Activated B cell treated with CpG ODN at 0.5 μM for 24 hours (primary cell): Measurements from ENCODE around the gene FEV. TPM values are rescaled to one million over a fixed set of nuclear protein-coding genes. Genes with fewer than 3 reads are reported as not detected.

Source experiments
- ATAC-seq: fragments of 200-7000 bp; cut with Tn5 transposase; one replicate; pipeline ENCODE4 v1.10.0; 2021; ENCODE audit warnings: low read depth, mild to moderate bottlenecking, moderate library complexity
- CTCF ChIA-PET: fragments of 350-600 bp; sonication (Branson Sonifier 250); formaldehyde crosslinking; loops from one replicate; lab custom pipeline; 2021; ENCODE audit warnings: antibody characterized with exemption; lab: Charles Lee
- POLR2A ChIA-PET: fragments of 350-600 bp; sonication (Branson Sonifier 250); formaldehyde crosslinking; loops from one replicate; lab custom pipeline; 2021; ENCODE audit warnings: antibody characterized with exemption; lab: Charles Lee
- DNase-seq: peaks from one replicate; pipeline ENCODE4 v3.0.0; 2022
- H3K27ac Mint-ChIP-seq: one replicate; pipeline ENCODE4 v1.8.0; 2020; ENCODE audit warnings: mixed read lengths
- H3K27me3 Mint-ChIP-seq: one replicate; pipeline ENCODE4 v1.8.0; 2021; ENCODE audit warnings: mixed read lengths
- H3K36me3 Mint-ChIP-seq: one replicate; pipeline ENCODE4 v1.8.0; 2021; ENCODE audit warnings: low read depth, mixed read lengths
- H3K4me1 Mint-ChIP-seq: one replicate; pipeline ENCODE4 v1.8.0; 2021; ENCODE audit warnings: mixed read lengths
- H3K4me3 Mint-ChIP-seq: one replicate; pipeline ENCODE4 v1.8.0; 2020; ENCODE audit warnings: mild to moderate bottlenecking, mixed read lengths
- H3K9me3 Mint-ChIP-seq: one replicate; pipeline ENCODE4 v1.8.0; 2020; ENCODE audit warnings: mixed read lengths
- intact Hi-C: fragments of 100-400 bp; cut with micrococcal nuclease; formaldehyde crosslinking; loops from one replicate; pipeline ENCODE4 v1.15.1; 2024
- total RNA-seq: library from RNA; stranded (reverse); gene quantifications from 2 replicates; pipeline ENCODE4 v1.2.3, GENCODE V29; 2022
- TF ChIP-seq, protein P1 (sequence below): fragments of 200-600 bp; IDR thresholded peaks from one replicate; pipeline ENCODE4 v1.8.0; 2022; ENCODE audit warnings: antibody characterized with exemption, mild to moderate bottlenecking

The FEV gene
- total RNA-seq, 1 donor from 2014 or later = not detected

DNA sequence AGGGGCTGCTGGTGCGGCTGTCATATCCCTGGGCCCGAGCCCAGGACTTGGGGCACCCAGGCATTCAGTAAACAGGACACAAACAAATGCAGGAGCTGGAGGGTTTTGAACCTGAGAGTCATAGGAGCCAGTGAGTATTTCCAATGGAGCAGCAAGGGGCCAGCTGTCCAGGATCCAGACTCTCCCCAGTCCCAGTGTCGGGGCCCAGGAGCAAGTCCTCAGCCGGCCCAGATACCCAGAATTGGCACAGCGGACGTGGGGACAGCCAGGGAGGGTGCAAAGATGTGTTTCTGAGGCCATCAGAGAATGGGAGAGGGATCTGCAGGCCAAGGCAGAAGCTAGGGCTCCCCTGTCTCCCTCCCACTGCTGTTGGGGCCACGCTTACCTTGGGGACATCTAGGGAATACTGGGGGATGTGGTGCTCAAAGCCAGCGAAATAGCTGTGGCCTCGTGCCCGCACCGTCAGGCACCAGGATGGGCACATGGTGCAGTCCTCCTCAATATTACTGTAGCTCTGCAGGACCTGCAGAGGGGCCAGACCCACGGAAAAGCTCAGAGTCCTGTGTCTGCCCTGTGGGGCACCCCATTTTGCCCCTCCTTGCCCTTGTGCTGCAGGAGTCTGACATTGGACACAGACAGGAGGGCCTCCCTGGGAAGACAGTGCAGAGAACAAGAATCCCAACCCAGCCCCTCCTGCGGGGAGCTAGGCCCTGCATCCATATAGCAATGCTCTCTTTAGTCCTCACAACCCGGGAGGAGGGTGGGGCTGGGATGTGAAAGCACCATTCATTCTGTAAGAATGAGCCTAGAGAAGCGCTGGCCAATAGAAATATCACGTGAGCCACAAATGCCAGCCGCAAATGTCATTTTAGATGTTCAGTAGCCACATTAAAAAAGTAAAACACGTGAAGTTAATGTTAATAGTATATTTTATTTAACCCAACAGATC is 40.9 kb upstream of the FEV start:
- H3K36me3 Mint-ChIP-seq = no peaks in the 10 kb centered on the region
- no peak overlapping the region for H3K27ac Mint-ChIP-seq
- intact Hi-C loops = no loop called here
- no peak for DNase-seq
- H3K27me3 Mint-ChIP-seq = peaks cover 18% of the 10 kb centered on the region
- TF ChIP-seq, protein P1, sequence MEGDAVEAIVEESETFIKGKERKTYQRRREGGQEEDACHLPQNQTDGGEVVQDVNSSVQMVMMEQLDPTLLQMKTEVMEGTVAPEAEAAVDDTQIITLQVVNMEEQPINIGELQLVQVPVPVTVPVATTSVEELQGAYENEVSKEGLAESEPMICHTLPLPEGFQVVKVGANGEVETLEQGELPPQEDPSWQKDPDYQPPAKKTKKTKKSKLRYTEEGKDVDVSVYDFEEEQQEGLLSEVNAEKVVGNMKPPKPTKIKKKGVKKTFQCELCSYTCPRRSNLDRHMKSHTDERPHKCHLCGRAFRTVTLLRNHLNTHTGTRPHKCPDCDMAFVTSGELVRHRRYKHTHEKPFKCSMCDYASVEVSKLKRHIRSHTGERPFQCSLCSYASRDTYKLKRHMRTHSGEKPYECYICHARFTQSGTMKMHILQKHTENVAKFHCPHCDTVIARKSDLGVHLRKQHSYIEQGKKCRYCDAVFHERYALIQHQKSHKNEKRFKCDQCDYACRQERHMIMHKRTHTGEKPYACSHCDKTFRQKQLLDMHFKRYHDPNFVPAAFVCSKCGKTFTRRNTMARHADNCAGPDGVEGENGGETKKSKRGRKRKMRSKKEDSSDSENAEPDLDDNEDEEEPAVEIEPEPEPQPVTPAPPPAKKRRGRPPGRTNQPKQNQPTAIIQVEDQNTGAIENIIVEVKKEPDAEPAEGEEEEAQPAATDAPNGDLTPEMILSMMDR = no peak
- no peaks in the 10 kb centered on the region for H3K9me3 Mint-ChIP-seq
- ChIA-PET CTCF (interaction anchor here (0.8 to 1.0 kb wide), 2 partner anchors 93 to 129 kb away, joined by 3 to 4 read pairs; no protein-coding TSS in a partner anchor), POLR2A (no interaction called here)
- H3K4me1 Mint-ChIP-seq = no peaks in the 10 kb centered on the region
- H3K4me3 Mint-ChIP-seq = no peak overlapping the region
- no peak for ATAC-seq

GRCh38 chr2:219024059-219024458 is 39.1 kb upstream of the FEV start:
- intact Hi-C loops = no loop called here
- Mint-ChIP-seq H3K4me1 (no peaks in the 10 kb centered on the region), H3K27ac (no peak overlapping the region), H3K4me3 (no peak overlapping the region), H3K36me3 (no peaks in the 10 kb centered on the region), H3K27me3 (peaks cover 16% of the 10 kb centered on the region), H3K9me3 (no peaks in the 10 kb centered on the region)
- ChIA-PET CTCF (interaction anchor here (0.6 kb wide), 1 partner anchor 130 kb away, joined by 4 read pairs; no protein-coding TSS in a partner anchor), POLR2A (no interaction called here)
- DNase-seq (no peak), ATAC-seq (no peak)
- TF ChIP-seq, protein P1 = no peak

GRCh38 chr2:219023045-219023605 is 38.1 kb upstream of the FEV start:
- CTCF ChIA-PET = no interaction called here
- no peaks in the 10 kb centered on the region for H3K36me3 Mint-ChIP-seq

DNA sequence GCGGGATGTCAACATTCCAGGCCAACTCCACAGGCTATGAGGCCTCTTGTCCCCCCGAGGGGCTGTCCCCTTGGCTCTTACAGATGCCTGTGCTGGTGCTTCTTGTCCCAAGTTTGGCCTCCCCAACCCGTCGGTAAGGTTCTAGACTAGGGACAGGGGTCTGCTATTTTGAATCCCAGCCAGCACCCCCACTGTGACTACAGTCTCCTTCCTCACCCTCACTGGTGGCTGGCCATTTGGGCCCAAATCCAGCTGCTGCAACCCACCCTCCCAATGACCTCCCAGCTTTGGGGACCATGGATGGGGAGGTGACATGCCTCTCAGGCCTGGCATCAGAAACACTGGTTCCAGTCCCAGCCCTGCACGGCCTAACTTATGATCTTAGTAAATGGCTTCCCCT is 37.6 kb upstream of the FEV start:
- H3K27ac Mint-ChIP-seq = no peak overlapping the region
- DNase-seq (no peak), ATAC-seq (no peak)
- no peaks in the 10 kb centered on the region for H3K4me1 Mint-ChIP-seq
- peaks cover 16% of the 10 kb centered on the region for H3K27me3 Mint-ChIP-seq
- CTCF ChIA-PET = no interaction called here
- POLR2A ChIA-PET = no interaction called here
- intact Hi-C loops = no loop called here
- no peaks in the 10 kb centered on the region for H3K9me3 Mint-ChIP-seq
- no peak overlapping the region for H3K4me3 Mint-ChIP-seq
- TF ChIP-seq, protein P1 = no peak
- H3K36me3 Mint-ChIP-seq = no peaks in the 10 kb centered on the region

More at GRCh38 chr2:219023045-219023605, 38.1 kb upstream of the FEV start:
- Mint-ChIP-seq H3K4me1 (no peaks in the 10 kb centered on the region), H3K27ac (no peak overlapping the region), H3K9me3 (no peaks in the 10 kb centered on the region), H3K4me3 (no peak overlapping the region), H3K27me3 (peaks cover 18% of the 10 kb centered on the region)
- intact Hi-C loops = no loop called here
- ATAC-seq (no peak), DNase-seq (no peak)
- POLR2A ChIA-PET = no interaction called here
- TF ChIP-seq, protein P1 = no peak

DNA sequence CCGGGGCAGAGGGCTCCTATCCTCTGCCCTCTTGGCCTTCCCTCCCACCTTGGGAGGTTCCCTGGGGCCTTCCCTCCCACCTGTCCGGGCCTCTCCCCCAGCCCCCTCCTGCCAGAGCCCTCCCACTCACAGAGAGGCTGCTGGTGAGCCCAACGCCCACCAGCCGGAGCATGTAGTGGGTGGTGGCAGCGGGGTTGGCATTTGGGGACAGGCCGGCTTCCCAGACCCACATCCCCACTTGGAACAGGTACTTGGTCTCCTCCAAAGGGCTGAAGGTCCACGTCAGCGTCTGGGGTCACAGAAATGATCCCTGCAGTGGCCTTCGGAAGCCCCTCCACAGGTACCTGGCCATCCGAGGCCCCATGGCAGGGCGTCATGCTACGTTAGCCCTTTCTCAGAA is 37.1 kb upstream of the FEV start:
- ChIA-PET POLR2A (no interaction called here), CTCF (interaction anchor here (0.8 kb wide), 1 partner anchor 8 kb away, joined by 4 read pairs; no protein-coding TSS in a partner anchor)
- DNase-seq (no peak), ATAC-seq (no peak)
- intact Hi-C loops = no loop called here
- Mint-ChIP-seq H3K27me3 (peaks cover 17% of the 10 kb centered on the region), H3K27ac (no peak overlapping the region), H3K9me3 (no peaks in the 10 kb centered on the region), H3K4me1 (no peaks in the 10 kb centered on the region), H3K36me3 (no peaks in the 10 kb centered on the region), H3K4me3 (no peak overlapping the region)
- TF ChIP-seq, protein P1 = no peak
